Measurements from ENCODE around the gene AGPS.

AGPS gene

GRCh38 chr2:177592397-177592796 lies 199.8 kb downstream of the AGPS start:
- DNase-seq (ENCODE audit: low spot score): no peak

GRCh38 chr2:177592945-177593344 lies 200.4 kb downstream of the AGPS start:
- no peak for DNase-seq (ENCODE audit: low spot score)

GRCh38 chr2:177593402-177593801 lies 200.8 kb downstream of the AGPS start:
- DNase-seq (ENCODE audit: low spot score): no peak
